HepG2 (cell line): Measurements from ENCODE around the gene DNPH1. TPM values are rescaled to one million over a fixed set of nuclear protein-coding genes. Genes with fewer than 3 reads are reported as not detected.

Experiments
- ATF6 ChIP-seq: sonication (generic); formaldehyde crosslinking; conservative IDR thresholded peaks from 2 replicates; pipeline ENCODE4 v1.4.0; 2020; ENCODE audit warnings: missing genetic modification reagents
- CEBPG ChIP-seq: IDR thresholded peaks from 2 replicates; pipeline ENCODE4 v1.6.1; 2016
- HMG20A ChIP-seq: IDR thresholded peaks from 2 replicates; pipeline ENCODE4 v1.6.1; 2016; ENCODE audit warnings: borderline replicate concordance
- NFIB ChIP-seq: sonication (generic); formaldehyde crosslinking; IDR thresholded peaks from 2 replicates; pipeline ENCODE4 v1.9.0; 2021; ENCODE audit warnings: missing genetic modification reagents, mild to moderate bottlenecking, borderline replicate concordance
- NR2F2 ChIP-seq: IDR thresholded peaks from 2 replicates; pipeline ENCODE4 v1.6.1; 2012; ENCODE audit warnings: low read depth, inconsistent platforms, borderline replicate concordance
- ZBTB20 ChIP-seq: sonication (generic); formaldehyde crosslinking; IDR thresholded peaks from 2 replicates; pipeline ENCODE4 v1.8.1; 2023; ENCODE audit warnings: missing genetic modification reagents, low read depth, mild to moderate bottlenecking, borderline replicate concordance
- ZEB1 ChIP-seq: IDR thresholded peaks from 2 replicates; pipeline ENCODE4 v1.6.1; 2012; ENCODE audit warnings: mild to moderate bottlenecking, low read depth, inconsistent platforms; ENCODE audit not compliant: insufficient replicate concordance
- ZGPAT ChIP-seq: IDR thresholded peaks from 2 replicates; pipeline ENCODE4 v1.6.1; 2016; ENCODE audit warnings: mild to moderate bottlenecking
- polyA plus RNA-seq, 8 experiments: library from polyadenylated mRNA; depleted of rRNA in 3 of 8; stranded (reverse) in 7 of 8; unstranded in 1 of 8; fragments of >200 nt; fragmentation: Illumina TruSeq in 4 of 8; extraction: Trizol in 4 of 8; gene quantifications; 2 replicates each; pipeline versions ENCODE4 v1.2.1 to v1.2.3, GENCODE V29; 2011 to 2016; ENCODE audit warnings: low read depth in 4 of 8, missing spikeins in 1 of 8, mixed read lengths in 1 of 8; ENCODE audit not compliant: insufficient read depth in 1 of 8
- total RNA-seq, 5 experiments: library from RNA; depleted of rRNA; stranded (reverse); fragments of >200 nt; fragmentation: Illumina TruSeq; extraction: Trizol; gene quantifications; 2 replicates each; pipeline ENCODE4 v1.2.3, GENCODE V29; 2016; ENCODE audit warnings: low read depth in 1 of 5
- TF ChIP-seq, protein P1 (sequence below): fragments of 450-650 bp; IDR thresholded peaks from 2 replicates; pipeline ENCODE4 v1.6.1; 2017; ENCODE audit warnings: mild to moderate bottlenecking
- TF ChIP-seq, protein P2 (sequence below): sonication (generic); formaldehyde crosslinking; IDR thresholded peaks from 2 replicates; pipeline ENCODE4 v1.5.0; 2020; ENCODE audit warnings: mild to moderate bottlenecking, missing genetic modification reagents, borderline replicate concordance
- TF ChIP-seq, protein P3 (sequence below), 2 experiments: sonication (generic) in 1 of 2; formaldehyde crosslinking in 1 of 2; IDR thresholded peaks; 2 replicates each; pipeline versions ENCODE4 v1.4.0 to v1.6.1; 2016 to 2020; ENCODE audit warnings: borderline replicate concordance in 1 of 2, low read depth in 1 of 2, mild to moderate bottlenecking in 1 of 2, missing genetic modification reagents in 1 of 2
- TF ChIP-seq, protein P4 (sequence below): sonication (generic); formaldehyde crosslinking; IDR thresholded peaks from 2 replicates; pipeline ENCODE4 v1.8.1; 2023; ENCODE audit warnings: mild to moderate bottlenecking, inconsistent platforms, moderate library complexity, missing genetic modification reagents, borderline replicate concordance
- TF ChIP-seq, protein P5 (sequence below): sonication (generic); formaldehyde crosslinking; IDR thresholded peaks from 2 replicates; pipeline ENCODE4 v1.4.0; 2020; ENCODE audit warnings: mild to moderate bottlenecking, missing genetic modification reagents

Gene DNPH1
- total and polyA plus RNA-seq, 2 of the 13 experiments (the other 11 are each of a cell fraction or from before 2014, with no cell fraction given), result 56.5 to 75.1 TPM

DNA sequence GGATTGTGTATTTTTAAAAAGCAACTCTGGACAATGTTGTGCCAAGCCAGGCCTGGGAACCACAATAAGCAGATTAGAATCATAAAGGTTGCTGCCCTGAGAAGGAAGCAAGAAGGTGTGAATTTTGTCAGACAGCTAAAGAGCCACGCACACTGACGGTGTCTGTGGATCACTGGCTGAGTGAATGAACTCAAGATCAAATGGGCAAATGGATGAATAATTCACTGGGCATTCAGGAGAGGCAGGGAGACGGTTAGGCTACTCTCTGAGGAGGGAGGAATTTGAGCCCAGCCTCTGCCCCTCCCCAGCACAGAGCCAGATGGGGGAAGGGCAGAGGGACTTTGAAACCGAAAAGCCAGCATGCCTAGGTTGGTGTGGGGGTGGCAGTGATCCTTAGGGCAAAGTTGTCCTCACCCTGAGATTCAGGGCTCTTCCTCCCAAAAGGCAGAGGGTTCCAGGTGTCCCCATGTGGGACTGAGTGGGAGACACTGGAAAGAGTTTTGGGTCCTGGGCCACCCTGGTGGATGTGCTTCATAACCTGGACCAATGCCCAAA, 49.3 kb upstream of the DNPH1 start (continued):
- TF ChIP-seq, protein P1, sequence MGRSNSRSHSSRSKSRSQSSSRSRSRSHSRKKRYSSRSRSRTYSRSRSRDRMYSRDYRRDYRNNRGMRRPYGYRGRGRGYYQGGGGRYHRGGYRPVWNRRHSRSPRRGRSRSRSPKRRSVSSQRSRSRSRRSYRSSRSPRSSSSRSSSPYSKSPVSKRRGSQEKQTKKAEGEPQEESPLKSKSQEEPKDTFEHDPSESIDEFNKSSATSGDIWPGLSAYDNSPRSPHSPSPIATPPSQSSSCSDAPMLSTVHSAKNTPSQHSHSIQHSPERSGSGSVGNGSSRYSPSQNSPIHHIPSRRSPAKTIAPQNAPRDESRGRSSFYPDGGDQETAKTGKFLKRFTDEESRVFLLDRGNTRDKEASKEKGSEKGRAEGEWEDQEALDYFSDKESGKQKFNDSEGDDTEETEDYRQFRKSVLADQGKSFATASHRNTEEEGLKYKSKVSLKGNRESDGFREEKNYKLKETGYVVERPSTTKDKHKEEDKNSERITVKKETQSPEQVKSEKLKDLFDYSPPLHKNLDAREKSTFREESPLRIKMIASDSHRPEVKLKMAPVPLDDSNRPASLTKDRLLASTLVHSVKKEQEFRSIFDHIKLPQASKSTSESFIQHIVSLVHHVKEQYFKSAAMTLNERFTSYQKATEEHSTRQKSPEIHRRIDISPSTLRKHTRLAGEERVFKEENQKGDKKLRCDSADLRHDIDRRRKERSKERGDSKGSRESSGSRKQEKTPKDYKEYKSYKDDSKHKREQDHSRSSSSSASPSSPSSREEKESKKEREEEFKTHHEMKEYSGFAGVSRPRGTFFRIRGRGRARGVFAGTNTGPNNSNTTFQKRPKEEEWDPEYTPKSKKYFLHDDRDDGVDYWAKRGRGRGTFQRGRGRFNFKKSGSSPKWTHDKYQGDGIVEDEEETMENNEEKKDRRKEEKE, result no peak
- TF ChIP-seq ZGPAT (CRISPR knock-in tag) (no peak), NFIB (no peak; the same call in 1 of the 2 replicates), HMG20A (CRISPR knock-in tag) (peak; percentile 44; the same call in 1 of the 2 replicates), ATF6 (CRISPR knock-in tag) (0 out of 2 replicates have a peak, but pooled peaks have one; percentile 44), NR2F2 (no peak), ZBTB20 (CRISPR knock-in tag) (peak; percentile 73; the same call in 1 of the 2 replicates), ZEB1 (no peak), CEBPG (CRISPR knock-in tag) (no peak)
- TF ChIP-seq, protein P2, sequence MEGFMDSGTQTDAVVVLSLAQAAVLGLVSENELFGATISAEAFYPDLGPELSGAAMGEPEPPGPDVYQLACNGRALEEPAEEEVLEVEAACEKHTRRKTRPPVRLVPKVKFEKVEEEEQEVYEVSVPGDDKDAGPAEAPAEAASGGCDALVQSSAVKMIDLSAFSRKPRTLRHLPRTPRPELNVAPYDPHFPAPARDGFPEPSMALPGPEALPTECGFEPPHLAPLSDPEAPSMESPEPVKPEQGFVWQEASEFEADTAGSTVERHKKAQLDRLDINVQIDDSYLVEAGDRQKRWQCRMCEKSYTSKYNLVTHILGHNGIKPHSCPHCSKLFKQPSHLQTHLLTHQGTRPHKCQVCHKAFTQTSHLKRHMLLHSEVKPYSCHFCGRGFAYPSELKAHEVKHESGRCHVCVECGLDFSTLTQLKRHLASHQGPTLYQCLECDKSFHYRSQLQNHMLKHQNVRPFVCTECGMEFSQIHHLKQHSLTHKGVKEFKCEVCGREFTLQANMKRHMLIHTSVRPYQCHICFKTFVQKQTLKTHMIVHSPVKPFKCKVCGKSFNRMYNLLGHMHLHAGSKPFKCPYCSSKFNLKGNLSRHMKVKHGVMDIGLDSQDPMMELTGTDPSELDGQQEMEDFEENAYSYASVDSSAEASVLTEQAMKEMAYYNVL, result no peak; the same call in 1 of the 2 replicates
- TF ChIP-seq, protein P3, sequence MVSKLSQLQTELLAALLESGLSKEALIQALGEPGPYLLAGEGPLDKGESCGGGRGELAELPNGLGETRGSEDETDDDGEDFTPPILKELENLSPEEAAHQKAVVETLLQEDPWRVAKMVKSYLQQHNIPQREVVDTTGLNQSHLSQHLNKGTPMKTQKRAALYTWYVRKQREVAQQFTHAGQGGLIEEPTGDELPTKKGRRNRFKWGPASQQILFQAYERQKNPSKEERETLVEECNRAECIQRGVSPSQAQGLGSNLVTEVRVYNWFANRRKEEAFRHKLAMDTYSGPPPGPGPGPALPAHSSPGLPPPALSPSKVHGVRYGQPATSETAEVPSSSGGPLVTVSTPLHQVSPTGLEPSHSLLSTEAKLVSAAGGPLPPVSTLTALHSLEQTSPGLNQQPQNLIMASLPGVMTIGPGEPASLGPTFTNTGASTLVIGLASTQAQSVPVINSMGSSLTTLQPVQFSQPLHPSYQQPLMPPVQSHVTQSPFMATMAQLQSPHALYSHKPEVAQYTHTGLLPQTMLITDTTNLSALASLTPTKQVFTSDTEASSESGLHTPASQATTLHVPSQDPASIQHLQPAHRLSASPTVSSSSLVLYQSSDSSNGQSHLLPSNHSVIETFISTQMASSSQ (IDR thresholded peaks at IDR 0.05; ENCODE audit: low read depth), result no peak
- TF ChIP-seq, protein P3 (CRISPR knock-in tag; IDR thresholded peaks at IDR 0.05; ENCODE audit: borderline replicate concordance), result peak; percentile 43; the same call in 1 of the 2 replicates
- TF ChIP-seq, protein P4, sequence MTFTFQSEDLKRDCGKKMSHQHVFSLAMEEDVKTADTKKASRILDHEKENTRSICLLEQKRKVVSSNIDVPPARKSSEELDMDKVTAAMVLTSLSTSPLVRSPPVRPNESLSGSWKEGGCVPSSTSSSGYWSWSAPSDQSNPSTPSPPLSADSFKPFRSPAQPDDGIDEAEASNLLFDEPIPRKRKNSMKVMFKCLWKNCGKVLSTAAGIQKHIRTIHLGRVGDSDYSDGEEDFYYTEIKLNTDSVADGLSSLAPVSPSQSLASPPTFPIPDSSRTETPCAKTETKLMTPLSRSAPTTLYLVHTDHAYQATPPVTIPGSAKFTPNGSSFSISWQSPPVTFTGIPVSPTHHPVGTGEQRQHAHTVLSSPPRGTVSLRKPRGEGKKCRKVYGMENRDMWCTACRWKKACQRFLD (CRISPR knock-in tag), result peak; percentile 33; the same call in 1 of the 2 replicates
- TF ChIP-seq, protein P5, sequence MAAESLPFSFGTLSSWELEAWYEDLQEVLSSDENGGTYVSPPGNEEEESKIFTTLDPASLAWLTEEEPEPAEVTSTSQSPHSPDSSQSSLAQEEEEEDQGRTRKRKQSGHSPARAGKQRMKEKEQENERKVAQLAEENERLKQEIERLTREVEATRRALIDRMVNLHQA (CRISPR knock-in tag), result no peak
